Neural progenitor cell (in vitro differentiated cells): Measurements from ENCODE around the gene BUB1B.

Experiments
- CTCF ChIP-seq: fragments of 200-600 bp; sonication (generic); IDR thresholded peaks from 2 replicates; pipeline ENCODE4 v1.5.1; 2017; ENCODE audit warnings: antibody characterized with exemption, mild to moderate bottlenecking
- EZH2 ChIP-seq: fragments of 200-600 bp; sonication (generic); IDR thresholded peaks from 2 replicates; pipeline ENCODE4 v1.6.1; 2017; ENCODE audit warnings: antibody characterized with exemption, mild to moderate bottlenecking, moderate library complexity

GRCh38 chr15:40219801-40220200 is 58.9 kb downstream of the BUB1B start:
- TF ChIP-seq EZH2 (no peak), CTCF (no peak)
